Amniotic epithelial cell (primary cell): ENCODE results near the gene STX1B.
A peak's percentile ranks its signal among the peaks of the same experiment; 100 is the strongest.
"Not testable (repeated sequence)": the region's sequence is repeated elsewhere in the genome, so short reads cannot be mapped to it uniquely, and the experiment has no call there.

Source experiments
- DNase-seq: peaks from one replicate; pipeline ENCODE4 v3.0.0-alpha.2; 2010; ENCODE audit warnings: low read depth

The STX1B gene

GRCh38 chr16:31013292-31013691 is 2.9 kb upstream of the STX1B start:
- not testable (repeated sequence) for DNase-seq

GRCh38 chr16:31011815-31012214 is 1.4 kb upstream of the STX1B start:
- not testable (repeated sequence) for DNase-seq

GRCh38 chr16:31009894-31010584 is 399 bp downstream of the STX1B start:
- no peak for DNase-seq

GRCh38 chr16:31009120-31009519 is 1.3 kb downstream of the STX1B start:
- no peak for DNase-seq

- no peak for DNase-seq
Observed at GRCh38 chr16:31008551-31008950, 1.9 kb downstream of the STX1B start.

GRCh38 chr16:31008149-31008548 is 2.3 kb downstream of the STX1B start:
- peak; percentile 73 for DNase-seq

- DNase-seq = no peak
Observed at GRCh38 chr16:31007684-31008083, 2.8 kb downstream of the STX1B start.

- DNase-seq = no peak
Observed at GRCh38 chr16:31006589-31006988, 3.8 kb downstream of the STX1B start.

GRCh38 chr16:31006086-31006385 is 4.4 kb downstream of the STX1B start:
- DNase-seq = no peak

- DNase-seq = peak; percentile 51
Observed at GRCh38 chr16:31005350-31006085, 4.9 kb downstream of the STX1B start.

GRCh38 chr16:31004658-31005057 is 5.8 kb downstream of the STX1B start:
- DNase-seq = no peak

GRCh38 chr16:31003744-31004143 is 6.7 kb downstream of the STX1B start:
- no peak for DNase-seq

GRCh38 chr16:31002862-31003341 is 7.5 kb downstream of the STX1B start:
- no peak for DNase-seq

GRCh38 chr16:31002250-31002700 is 8.2 kb downstream of the STX1B start:
- DNase-seq = no peak

GRCh38 chr16:31001507-31002249 is 8.8 kb downstream of the STX1B start:
- DNase-seq = no peak

GRCh38 chr16:31000671-31001382 is 9.6 kb downstream of the STX1B start:
- DNase-seq = no peak

- DNase-seq = no peak
Observed at GRCh38 chr16:30998852-30999761, 11.3 kb downstream of the STX1B start.

- peak; percentile 93 for DNase-seq
Observed at GRCh38 chr16:30997725-30998711, 12.4 kb downstream of the STX1B start.

GRCh38 chr16:30996985-30997724 is 13.3 kb downstream of the STX1B start:
- DNase-seq = peak; percentile 75
